Thoracic aorta (tissue), 2 donors: Measurements from ENCODE around the gene FSTL4. TPM values are rescaled to one million over a fixed set of nuclear protein-coding genes. Genes with fewer than 3 reads are reported as not detected.

Source experiments
- ATAC-seq: fragments of 150-250 bp; one replicate; pipeline ENCODE4 v1.8.0; 2017; ENCODE audit warnings: low read depth; ENCODE audit not compliant: insufficient number of reproducible peaks, low FRiP score
- DNase-seq: peaks from one replicate; pipeline ENCODE4 v3.0.0-alpha.2; 2020; ENCODE audit warnings: low spot score
- H3K27ac ChIP-seq, 2 donors: fragments of 200-600 bp; sonication (generic); 1 replicate in 1 of 2; 2 replicates in 1 of 2; pipeline ENCODE4 v1.5.1; 2016; ENCODE audit warnings: mild to moderate bottlenecking in 2 of 2, moderate library complexity in 2 of 2
- H3K27me3 ChIP-seq: fragments of 200-600 bp; sonication (generic); replicated peaks from 2 replicates; pipeline ENCODE4 v1.6.0; 2016; ENCODE audit warnings: mild to moderate bottlenecking; ENCODE audit not compliant: insufficient read depth
- H3K36me3 ChIP-seq: fragments of 200-600 bp; sonication (generic); one replicate; pipeline ENCODE4 v1.5.1; 2016
- H3K4me1 ChIP-seq, 2 donors: fragments of 200-600 bp; sonication (generic); 1 replicate in 1 of 2; 2 replicates in 1 of 2; pipeline versions ENCODE4 v1.5.1 to v1.6.0; 2016; ENCODE audit warnings: low read depth in 2 of 2, mild to moderate bottlenecking in 1 of 2; ENCODE audit not compliant: control insufficient read depth in 1 of 2
- H3K4me3 ChIP-seq: fragments of 200-600 bp; sonication (generic); 2 replicates; pipeline ENCODE4 v1.5.1; 2016; ENCODE audit warnings: mild to moderate bottlenecking
- H3K9me3 ChIP-seq: fragments of 200-600 bp; sonication (generic); 2 replicates; pipeline ENCODE4 v1.5.1; 2016
- CTCF ChIP-seq: fragments of 200-600 bp; sonication (generic); IDR thresholded peaks from one replicate; pipeline ENCODE4 v1.5.1; 2019; ENCODE audit warnings: antibody characterized with exemption
- total RNA-seq, 2 donors: library from RNA; depleted of rRNA; stranded (reverse); fragments of >200 nt; gene quantifications; one replicate each; pipeline versions ENCODE4 v1.1.0 to v1.2.3, GENCODE V29; 2016

Gene FSTL4
- total RNA-seq, 2 donors from 2014 or later = not detected

GRCh38 chr5:133289686-133290367 lies 322.5 kb downstream of the FSTL4 start:
- H3K27ac ChIP-seq = no peak overlapping the region
- no peaks in the 10 kb centered on the region for H3K4me1 ChIP-seq
- H3K27me3 ChIP-seq = no peaks in the 10 kb centered on the region
- no peak for ATAC-seq
- no peak for DNase-seq
- H3K4me3 ChIP-seq = no peak overlapping the region
- no peaks in the 10 kb centered on the region for H3K9me3 ChIP-seq
- TF ChIP-seq CTCF = no peak
- no peaks in the 10 kb centered on the region for H3K36me3 ChIP-seq

- H3K4me3 ChIP-seq = no peak overlapping the region
- ATAC-seq (no peak), DNase-seq (no peak)
- H3K36me3 ChIP-seq = no peaks in the 10 kb centered on the region
- H3K4me1 ChIP-seq = no peaks in the 10 kb centered on the region
- TF ChIP-seq CTCF = no peak
- H3K9me3 ChIP-seq = no peaks in the 10 kb centered on the region
- no peaks in the 10 kb centered on the region for H3K27me3 ChIP-seq
- H3K27ac ChIP-seq = no peak overlapping the region
Measured at GRCh38 chr5:133287500-133287899, 324.8 kb downstream of the FSTL4 start.

- Histone ChIP-seq H3K4me3 (no peak overlapping the region), H3K4me1 (no peaks in the 10 kb centered on the region), H3K9me3 (no peaks in the 10 kb centered on the region), H3K27me3 (no peaks in the 10 kb centered on the region), H3K27ac (no peak overlapping the region), H3K36me3 (no peaks in the 10 kb centered on the region)
- DNase-seq (no peak), ATAC-seq (no peak)
- no peak for TF ChIP-seq CTCF
Measured at GRCh38 chr5:133286483-133286882, 325.9 kb downstream of the FSTL4 start.

- Histone ChIP-seq H3K27ac (no peak overlapping the region), H3K27me3 (no peaks in the 10 kb centered on the region), H3K4me1 (no peaks in the 10 kb centered on the region), H3K9me3 (no peaks in the 10 kb centered on the region), H3K4me3 (no peak overlapping the region), H3K36me3 (no peaks in the 10 kb centered on the region)
- DNase-seq (no peak), ATAC-seq (no peak)
- no peak for TF ChIP-seq CTCF
Measured at GRCh38 chr5:133285583-133286021, 326.7 kb downstream of the FSTL4 start.

- TF ChIP-seq CTCF = no peak
- Histone ChIP-seq H3K27me3 (no peaks in the 10 kb centered on the region), H3K9me3 (no peaks in the 10 kb centered on the region), H3K36me3 (no peaks in the 10 kb centered on the region), H3K4me1 (no peaks in the 10 kb centered on the region), H3K27ac (no peak overlapping the region), H3K4me3 (no peak overlapping the region)
- no peak for ATAC-seq
- DNase-seq = no peak
Measured at GRCh38 chr5:133284306-133284705, 328.0 kb downstream of the FSTL4 start.
